Measurements from ENCODE around the gene RBMY1B. TPM values are rescaled to one million over a fixed set of nuclear protein-coding genes. Genes with fewer than 3 reads are reported as not detected.
"Not testable (repeated sequence)": the region's sequence is repeated elsewhere in the genome, so short reads cannot be mapped to it uniquely, and the experiment has no call there.

The RBMY1B gene
- total RNA-seq (2022) (not detected in 2 replicates), Bru-seq, nascent RNA (not detected), BruChase-seq, experiment 1, labeled RNA remaining after a 2-hour chase (not detected), BruChase-seq, experiment 2, labeled RNA remaining after a 6-hour chase (not detected)
- long read RNA-seq = 0 reads

- BruUV-seq (replicated peaks); H3K4me3 Mint-ChIP-seq (ENCODE audit: unreplicated experiment); intact Hi-C loops (cut with micrococcal nuclease; ENCODE audit: unreplicated experiment); POLR2A ChIA-PET; H3K27me3 ChIP-seq (replicated peaks; ENCODE audit: control insufficient read depth, insufficient read depth, low read length); H3K9me3 ChIP-seq; H3K4me1 ChIP-seq; H3K9me3 Mint-ChIP-seq (ENCODE audit: unreplicated experiment); H3K27ac Mint-ChIP-seq (ENCODE audit: unreplicated experiment); DNase-seq; H3K4me3 ChIP-seq (ENCODE audit: low read depth, low read length); CTCF ChIA-PET; H3K36me3 Mint-ChIP-seq (ENCODE audit: insufficient read depth, unreplicated experiment); H3K36me3 ChIP-seq (ENCODE audit: control insufficient read depth, insufficient read depth, low read length); H3K4me1 Mint-ChIP-seq (ENCODE audit: low read depth, unreplicated experiment); H3K27me3 Mint-ChIP-seq (ENCODE audit: insufficient read depth, unreplicated experiment): not testable (repeated sequence)
Observed at GRCh38 chrY:21511038-21511437, at the start of gene RBMY1B. RBMY1B (plus strand) TSS chrY:21511338; CDS start chrY:21513351, 2,013 bp downstream.

GRCh38 chrY:21462915-21463314 lies 48.2 kb upstream of the RBMY1B start:
- H3K9me3 ChIP-seq; H3K4me3 ChIP-seq (ENCODE audit: low read depth, low read length); BruUV-seq (replicated peaks); CTCF ChIA-PET; DNase-seq; H3K4me3 Mint-ChIP-seq (ENCODE audit: unreplicated experiment); H3K27ac Mint-ChIP-seq (ENCODE audit: unreplicated experiment); H3K27me3 ChIP-seq (replicated peaks; ENCODE audit: control insufficient read depth, insufficient read depth, low read length); H3K4me1 ChIP-seq; H3K9me3 Mint-ChIP-seq (ENCODE audit: unreplicated experiment); H3K36me3 ChIP-seq (ENCODE audit: control insufficient read depth, insufficient read depth, low read length); H3K27me3 Mint-ChIP-seq (ENCODE audit: insufficient read depth, unreplicated experiment); POLR2A ChIA-PET; intact Hi-C loops (cut with micrococcal nuclease; ENCODE audit: unreplicated experiment); H3K4me1 Mint-ChIP-seq (ENCODE audit: low read depth, unreplicated experiment); H3K36me3 Mint-ChIP-seq (ENCODE audit: insufficient read depth, unreplicated experiment): not testable (repeated sequence)

- H3K27me3 ChIP-seq (replicated peaks; ENCODE audit: control insufficient read depth, insufficient read depth, low read length) = no peaks in the 10 kb centered on the region
- ChIA-PET CTCF (no interaction called here), POLR2A (no interaction called here)
- H3K27ac Mint-ChIP-seq (ENCODE audit: unreplicated experiment) = no peak overlapping the region
- no TSS peak for BruUV-seq (replicated peaks)
- no peaks in the 10 kb centered on the region for H3K4me1 ChIP-seq
- H3K4me1 Mint-ChIP-seq (ENCODE audit: low read depth, unreplicated experiment) = no peaks in the 10 kb centered on the region
- no peak overlapping the region for H3K4me3 ChIP-seq (ENCODE audit: low read depth, low read length)
- H3K4me3 Mint-ChIP-seq (ENCODE audit: unreplicated experiment) = no peak overlapping the region
- H3K36me3 ChIP-seq (ENCODE audit: control insufficient read depth, insufficient read depth, low read length) = no peaks in the 10 kb centered on the region
- intact Hi-C loops (cut with micrococcal nuclease; ENCODE audit: unreplicated experiment) = no loop called here
- TF ChIP-seq CTCF (IDR thresholded peaks at IDR 0.05; ENCODE audit: insufficient read depth in 1 of 2, low read depth in 1 of 2, low read length in 1 of 2, severe bottlenecking in 1 of 2, unreplicated experiment in 1 of 2) = no peak
- no peaks in the 10 kb centered on the region for H3K9me3 ChIP-seq
- H3K27me3 Mint-ChIP-seq (ENCODE audit: insufficient read depth, unreplicated experiment) = no peaks in the 10 kb centered on the region
- H3K36me3 Mint-ChIP-seq (ENCODE audit: insufficient read depth, unreplicated experiment) = no peaks in the 10 kb centered on the region
- no peaks in the 10 kb centered on the region for H3K9me3 Mint-ChIP-seq (ENCODE audit: unreplicated experiment)
- DNase-seq = no peak
Observed at GRCh38 chrY:21482967-21483366, 28.2 kb upstream of the RBMY1B start.

- H3K4me1 ChIP-seq; intact Hi-C loops (cut with micrococcal nuclease; ENCODE audit: unreplicated experiment); POLR2A ChIA-PET; DNase-seq; H3K4me3 Mint-ChIP-seq (ENCODE audit: unreplicated experiment); H3K36me3 ChIP-seq (ENCODE audit: control insufficient read depth, insufficient read depth, low read length); BruUV-seq (replicated peaks); H3K27me3 ChIP-seq (replicated peaks; ENCODE audit: control insufficient read depth, insufficient read depth, low read length); H3K27ac Mint-ChIP-seq (ENCODE audit: unreplicated experiment); H3K36me3 Mint-ChIP-seq (ENCODE audit: insufficient read depth, unreplicated experiment); CTCF ChIA-PET; H3K27me3 Mint-ChIP-seq (ENCODE audit: insufficient read depth, unreplicated experiment); H3K4me3 ChIP-seq (ENCODE audit: low read depth, low read length); H3K9me3 Mint-ChIP-seq (ENCODE audit: unreplicated experiment); H3K4me1 Mint-ChIP-seq (ENCODE audit: low read depth, unreplicated experiment); H3K9me3 ChIP-seq: not testable (repeated sequence)
Observed at GRCh38 chrY:21534579-21534978, 23.4 kb downstream of the RBMY1B start, which contains the start of gene RBMY1A1. RBMY1A1 (plus strand) TSS chrY:21534879; CDS start chrY:21536892, 2,013 bp downstream.

DNA sequence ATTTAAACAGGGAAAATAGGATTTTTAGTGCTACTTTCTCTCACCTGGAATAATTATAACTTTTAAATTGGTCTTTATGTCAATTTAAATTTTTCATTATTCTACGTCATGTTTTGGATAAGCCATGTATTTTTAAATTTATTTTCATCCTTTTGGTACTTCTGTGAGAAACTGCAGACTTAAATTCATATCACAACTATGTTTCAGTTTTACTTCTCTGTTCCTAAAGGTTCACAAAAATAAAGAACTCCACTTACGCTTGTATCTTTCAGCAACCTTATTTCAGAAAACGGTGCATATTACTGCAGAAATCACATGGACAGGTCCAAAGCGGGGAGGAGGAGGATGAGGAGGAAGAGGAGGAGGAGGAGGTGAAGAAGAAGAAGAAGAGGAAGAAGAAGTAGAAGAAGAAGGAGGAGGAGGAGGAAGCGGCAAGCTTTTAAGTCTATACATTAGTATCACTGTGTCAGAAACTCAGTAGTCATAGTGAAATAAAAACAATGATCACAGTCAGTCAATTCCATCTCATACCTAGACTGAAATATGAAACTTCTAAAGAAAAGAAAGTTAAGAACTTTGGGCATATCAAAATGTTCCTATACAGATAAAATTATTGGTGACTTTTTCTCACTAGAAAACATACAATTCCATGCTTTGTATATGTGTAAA lies 48.3 kb downstream of the RBMY1B start:
- CTCF ChIA-PET; H3K4me1 ChIP-seq; H3K27me3 Mint-ChIP-seq (ENCODE audit: insufficient read depth, unreplicated experiment); H3K4me1 Mint-ChIP-seq (ENCODE audit: low read depth, unreplicated experiment); H3K36me3 ChIP-seq (ENCODE audit: control insufficient read depth, insufficient read depth, low read length); H3K27ac Mint-ChIP-seq (ENCODE audit: unreplicated experiment); H3K9me3 ChIP-seq; H3K9me3 Mint-ChIP-seq (ENCODE audit: unreplicated experiment); H3K4me3 Mint-ChIP-seq (ENCODE audit: unreplicated experiment); POLR2A ChIA-PET; H3K36me3 Mint-ChIP-seq (ENCODE audit: insufficient read depth, unreplicated experiment); intact Hi-C loops (cut with micrococcal nuclease; ENCODE audit: unreplicated experiment); H3K27me3 ChIP-seq (replicated peaks; ENCODE audit: control insufficient read depth, insufficient read depth, low read length); H3K4me3 ChIP-seq (ENCODE audit: low read depth, low read length); BruUV-seq (replicated peaks); DNase-seq: not testable (repeated sequence)

Measured in Caco-2 (cell line).